ENCODE measurements around the gene STOML1. TPM values are rescaled to one million over a fixed set of nuclear protein-coding genes. Genes with fewer than 3 reads are reported as not detected.
"Not testable (repeated sequence)": the region's sequence is repeated elsewhere in the genome, so short reads cannot be mapped to it uniquely, and the experiment has no call there.

STOML1 gene
- total and polyA plus RNA-seq, 3 experiments from 2014 or later = 8.6 to 13.3 (median 13.2) TPM

DNA sequence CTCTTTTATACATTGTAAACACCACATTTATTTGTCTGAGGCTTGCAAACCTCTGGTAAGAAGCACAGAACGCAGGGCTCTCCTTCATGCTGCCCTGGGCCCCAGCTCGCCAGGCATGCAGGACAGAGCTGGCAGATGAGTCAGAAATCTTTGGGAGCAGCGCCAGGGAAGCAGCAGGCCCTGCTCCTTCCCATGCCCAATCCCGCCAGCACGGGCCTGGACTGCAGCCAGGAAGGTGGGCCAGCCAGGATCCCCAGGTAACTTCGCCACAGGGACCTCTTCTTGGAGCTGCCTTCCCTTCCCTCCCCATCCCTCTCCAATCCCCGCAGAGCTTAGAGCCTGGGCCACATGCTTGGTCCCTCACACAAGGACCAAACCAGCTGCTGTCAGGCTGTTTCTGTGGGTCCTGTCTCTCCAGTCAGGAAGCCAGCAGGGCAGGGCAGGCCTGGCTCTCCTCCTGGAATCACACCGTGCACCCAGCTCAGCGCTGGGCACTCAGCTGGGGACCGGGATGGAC is 8.8 kb downstream of the STOML1 start:
- Histone ChIP-seq H3K36me3 (ENCODE audit: insufficient read depth, low read length) (no peaks in the 10 kb centered on the region), H3K27me3 (ENCODE audit: insufficient read depth, low read length, poor library complexity, severe bottlenecking) (no peaks in the 10 kb centered on the region), H3K9me3 (ENCODE audit: low read length) (no peaks in the 10 kb centered on the region), H3K4me3 (ENCODE audit: low read length) (no peak overlapping the region), H3K4me1 (ENCODE audit: insufficient read depth, low read length) (no peaks in the 10 kb centered on the region), H3K27ac (ENCODE audit: low read depth, low read length) (no peak overlapping the region)
- ChIA-PET CTCF (interaction anchor here (0.8 to 1.8 kb wide), 3 partner anchors 9 to 18 kb away, joined by 3 to 7 read pairs (median 4); partner anchors contain the start of gene STOML1), POLR2A (no interaction called here)
- no peaks in the 10 kb centered on the region for H3K9me3 Mint-ChIP-seq
- H3K27me3 Mint-ChIP-seq = peaks cover 0 to 3% of the 10 kb centered on the region in 2 donors
- DNase-seq = no peak
- peaks cover 6 to 8% (median 6%) of the 10 kb centered on the region in 3 donors for H3K4me1 Mint-ChIP-seq
- H3K4me3 Mint-ChIP-seq = no peak overlapping the region
- peaks cover 0 to 27% (median 13%) of the 10 kb centered on the region in 3 donors for H3K36me3 Mint-ChIP-seq
- H3K27ac Mint-ChIP-seq = no peak overlapping the region

DNA sequence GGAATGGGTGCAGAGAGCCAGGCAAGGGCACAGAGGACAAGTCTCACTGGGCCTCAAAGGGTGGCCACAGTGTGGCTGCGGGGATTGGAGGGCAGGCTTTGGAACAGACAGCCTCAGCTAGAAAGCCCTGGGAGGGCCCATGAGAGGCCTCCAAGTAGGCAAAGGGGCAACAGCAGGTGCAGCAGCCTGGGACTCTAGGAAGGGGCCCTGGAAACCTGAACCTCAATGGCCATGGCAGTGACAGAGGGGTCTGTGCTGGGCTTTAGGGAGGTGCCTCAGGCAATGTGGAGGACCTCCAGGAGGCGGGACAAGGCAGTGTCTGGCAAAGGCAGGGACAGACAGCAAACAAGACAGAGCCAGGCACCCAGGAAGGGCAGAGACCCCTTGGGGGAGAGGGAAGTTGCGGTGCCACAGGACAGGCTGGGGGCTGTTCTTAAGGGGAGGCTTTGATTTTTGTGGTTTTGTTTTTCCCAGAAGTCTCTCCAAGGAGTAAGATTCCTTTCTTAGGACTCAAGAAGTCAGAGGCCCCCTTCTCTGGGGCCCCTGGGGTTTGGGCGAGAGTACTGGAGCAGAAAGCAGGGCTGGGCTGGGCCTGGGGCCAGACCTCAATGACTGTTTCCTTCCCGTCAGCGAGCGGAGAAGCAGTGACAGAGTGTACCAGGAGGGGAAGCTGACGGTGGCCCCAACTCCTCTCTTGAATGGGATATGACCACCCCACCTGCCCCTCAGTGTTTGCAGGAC is 9.7 kb downstream of the STOML1 start:
- peaks cover 6 to 8% (median 6%) of the 10 kb centered on the region in 3 donors for H3K4me1 Mint-ChIP-seq
- POLR2A ChIA-PET = no interaction called here
- no peaks in the 10 kb centered on the region for H3K36me3 ChIP-seq (ENCODE audit: insufficient read depth, low read length)
- H3K36me3 Mint-ChIP-seq = peaks cover 0 to 20% (median 13%) of the 10 kb centered on the region in 3 donors
- DNase-seq = peak in 1 of 5 donors; percentile 32
- no peak overlapping the region for H3K4me3 ChIP-seq (ENCODE audit: low read length)
- no peaks in the 10 kb centered on the region for H3K9me3 Mint-ChIP-seq
- peaks cover 2 to 7% of the 10 kb centered on the region in 2 donors for H3K27me3 Mint-ChIP-seq
- H3K27me3 ChIP-seq (ENCODE audit: insufficient read depth, low read length, poor library complexity, severe bottlenecking) = no peaks in the 10 kb centered on the region
- H3K27ac ChIP-seq (ENCODE audit: low read depth, low read length) = no peak overlapping the region
- H3K27ac Mint-ChIP-seq = peak overlapping the region in 3 of 8 donors; percentile 55 to 91 (median 75)
- H3K4me1 ChIP-seq (ENCODE audit: insufficient read depth, low read length) = no peaks in the 10 kb centered on the region
- H3K4me3 Mint-ChIP-seq = peak overlapping the region in 1 of 7 donors; percentile 51
- CTCF ChIA-PET = interaction anchor here (1.8 kb wide), 1 partner anchor 9 kb away, joined by 7 read pairs; no protein-coding TSS in a partner anchor
- H3K9me3 ChIP-seq (ENCODE audit: low read length) = no peaks in the 10 kb centered on the region

DNA sequence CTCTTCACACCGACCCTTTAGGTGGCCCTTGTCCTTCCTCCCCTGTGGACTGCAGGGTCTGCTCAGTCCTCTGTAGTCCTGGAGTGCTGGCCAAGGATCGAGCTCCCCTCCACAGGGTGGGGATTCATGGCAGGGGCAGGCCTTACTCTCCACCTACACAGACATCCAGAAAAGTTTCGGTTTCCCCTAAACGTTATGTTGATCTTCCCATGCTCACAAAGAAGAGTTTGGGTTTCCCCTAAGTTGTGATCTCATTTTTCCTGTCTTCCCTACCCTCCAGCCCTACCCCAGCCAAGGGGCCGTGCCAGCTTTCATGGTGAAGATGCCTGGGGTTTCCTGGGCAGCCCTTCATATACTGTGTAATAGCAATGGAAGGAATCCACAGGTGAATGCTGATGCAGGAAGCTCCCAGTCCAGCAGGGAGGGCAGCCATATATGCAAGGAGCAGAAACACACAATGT is 10.3 kb downstream of the STOML1 start:
- H3K27ac Mint-ChIP-seq = peak overlapping the region in 3 of 8 donors; percentile 55 to 85 (median 75)
- POLR2A ChIA-PET = no interaction called here

DNA sequence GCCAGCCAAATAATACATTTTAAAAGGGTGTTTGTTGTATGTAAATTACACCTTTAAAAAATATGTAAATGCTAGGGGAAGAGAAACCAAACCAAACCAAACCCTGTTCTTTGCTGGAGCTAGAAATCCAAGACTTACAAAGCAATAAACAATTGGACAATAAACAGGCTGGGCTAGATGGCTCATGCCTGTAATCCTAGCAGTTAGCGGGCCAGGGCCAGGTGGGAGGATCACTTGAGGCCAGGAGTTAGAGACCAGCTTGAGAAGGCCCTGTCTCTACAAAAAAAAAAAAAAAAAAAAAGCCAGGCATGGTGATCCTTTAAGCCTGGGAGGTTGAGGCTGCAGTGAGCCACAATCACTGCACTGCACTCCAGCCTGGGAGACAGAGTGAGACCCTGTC is 12.5 kb downstream of the STOML1 start:
- POLR2A ChIA-PET = no interaction called here
- peaks cover 20 to 25% of the 10 kb centered on the region in 2 donors for H3K27me3 Mint-ChIP-seq
- peaks cover 8 to 16% (median 10%) of the 10 kb centered on the region in 3 donors for H3K4me1 Mint-ChIP-seq

More for the DNA sequence above, 10.3 kb downstream of the STOML1 start:
- H3K27me3 ChIP-seq (ENCODE audit: insufficient read depth, low read length, poor library complexity, severe bottlenecking) = no peaks in the 10 kb centered on the region
- no peaks in the 10 kb centered on the region for H3K36me3 ChIP-seq (ENCODE audit: insufficient read depth, low read length)
- no peak for DNase-seq
- peaks cover 6 to 8% (median 6%) of the 10 kb centered on the region in 3 donors for H3K4me1 Mint-ChIP-seq
- H3K36me3 Mint-ChIP-seq = peaks cover 0 to 15% (median 7%) of the 10 kb centered on the region in 3 donors
- H3K27me3 Mint-ChIP-seq = peaks cover 2 to 7% of the 10 kb centered on the region in 2 donors
- H3K9me3 Mint-ChIP-seq = no peaks in the 10 kb centered on the region
- H3K9me3 ChIP-seq (ENCODE audit: low read length) = no peaks in the 10 kb centered on the region
- no peaks in the 10 kb centered on the region for H3K4me1 ChIP-seq (ENCODE audit: insufficient read depth, low read length)
- CTCF ChIA-PET = interaction anchor here (0.9 to 1.8 kb wide), 2 partner anchors 9 to 23 kb away, joined by 3 to 7 read pairs; no protein-coding TSS in a partner anchor
- H3K4me3 ChIP-seq (ENCODE audit: low read length) = no peak overlapping the region
- H3K27ac ChIP-seq (ENCODE audit: low read depth, low read length) = no peak overlapping the region
- H3K4me3 Mint-ChIP-seq = no peak overlapping the region

DNA sequence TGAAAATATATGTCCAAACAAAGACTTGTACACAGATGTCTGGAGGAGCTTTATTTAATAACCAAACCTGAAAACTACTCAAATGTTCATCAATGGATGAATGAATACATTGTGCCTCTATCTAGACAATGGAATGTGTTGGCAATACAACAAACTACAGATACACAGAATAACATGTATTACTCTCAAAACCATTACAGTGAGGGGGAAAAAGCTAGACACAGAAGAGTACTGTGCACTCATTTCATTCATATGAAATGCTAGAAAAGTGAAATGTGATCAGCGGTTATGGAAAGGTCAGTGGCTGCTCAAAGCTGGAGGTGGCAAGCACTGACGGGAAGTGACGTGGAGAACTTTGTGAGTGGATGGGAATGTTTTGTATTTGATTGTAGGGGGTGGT is 13.2 kb downstream of the STOML1 start:
- Mint-ChIP-seq H3K4me1 (peaks cover 8 to 21% (median 15%) of the 10 kb centered on the region in 3 donors), H3K9me3 (peaks cover 0 to 3% (median 0%) of the 10 kb centered on the region in 5 donors), H3K36me3 (peaks cover 0 to 2% (median 1%) of the 10 kb centered on the region in 3 donors), H3K27ac (peak overlapping the region in 1 of 8 donors; percentile 0), H3K4me3 (no peak overlapping the region), H3K27me3 (peaks cover 25 to 32% of the 10 kb centered on the region in 2 donors)
- H3K9me3 ChIP-seq (ENCODE audit: low read length) = no peaks in the 10 kb centered on the region
- H3K36me3 ChIP-seq (ENCODE audit: insufficient read depth, low read length) = no peaks in the 10 kb centered on the region
- no peak overlapping the region for H3K27ac ChIP-seq (ENCODE audit: low read depth, low read length)
- no peak for DNase-seq
- H3K27me3 ChIP-seq (ENCODE audit: insufficient read depth, low read length, poor library complexity, severe bottlenecking) = no peaks in the 10 kb centered on the region
- ChIA-PET CTCF (interaction anchor here (1.3 kb wide), 1 partner anchor 10 kb away, joined by 4 read pairs; no protein-coding TSS in a partner anchor), POLR2A (no interaction called here)
- H3K4me1 ChIP-seq (ENCODE audit: insufficient read depth, low read length) = no peaks in the 10 kb centered on the region
- no peak overlapping the region for H3K4me3 ChIP-seq (ENCODE audit: low read length)

More for the DNA sequence above, 12.5 kb downstream of the STOML1 start:
- Histone ChIP-seq H3K27ac (ENCODE audit: low read depth, low read length) (no peak overlapping the region), H3K36me3 (ENCODE audit: insufficient read depth, low read length) (no peaks in the 10 kb centered on the region), H3K9me3 (ENCODE audit: low read length) (no peaks in the 10 kb centered on the region), H3K4me1 (ENCODE audit: insufficient read depth, low read length) (no peaks in the 10 kb centered on the region), H3K27me3 (ENCODE audit: insufficient read depth, low read length, poor library complexity, severe bottlenecking) (no peaks in the 10 kb centered on the region), H3K4me3 (ENCODE audit: low read length) (no peak overlapping the region)
- Mint-ChIP-seq H3K9me3 (peaks cover 0 to 3% (median 0%) of the 10 kb centered on the region in 5 donors), H3K27ac (no peak overlapping the region), H3K36me3 (peaks cover 0 to 8% (median 6%) of the 10 kb centered on the region in 3 donors), H3K4me3 (no peak overlapping the region)
- DNase-seq = no peak
- CTCF ChIA-PET = no interaction called here

DNA sequence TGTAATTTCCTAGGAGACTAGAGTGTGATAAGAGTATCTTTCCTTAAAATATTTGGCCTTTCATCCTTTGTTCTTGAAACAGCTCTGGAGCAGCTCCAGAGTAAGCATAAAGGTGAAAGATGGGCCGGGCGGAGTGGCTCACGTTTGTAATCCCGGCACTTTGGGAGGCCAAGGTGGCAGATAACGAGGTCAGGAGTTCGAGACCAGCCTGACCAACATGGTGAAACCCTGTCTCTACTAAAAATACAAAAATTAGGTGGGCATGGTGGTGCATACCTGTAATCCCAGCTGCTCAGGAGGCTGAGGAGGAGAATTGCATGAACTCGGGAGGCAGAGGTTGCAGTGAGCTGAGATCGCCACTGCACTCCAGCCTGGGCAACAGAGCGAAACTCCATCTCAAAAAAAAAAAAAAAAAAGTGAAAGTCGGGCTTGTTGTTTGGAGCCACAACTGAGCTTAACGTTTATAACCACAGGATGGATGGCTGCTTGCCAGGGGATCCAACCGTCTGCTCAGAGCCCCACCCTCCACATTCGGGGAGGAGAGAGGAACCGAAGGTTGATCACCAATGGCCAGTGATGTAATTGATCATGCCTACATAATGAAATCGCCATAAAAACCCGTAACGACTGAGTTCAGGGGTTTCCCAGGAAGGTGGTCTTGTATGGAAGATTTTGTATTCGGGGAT is 16.5 kb downstream of the STOML1 start:
- CTCF ChIA-PET = interaction anchor here (0.7 to 2.4 kb wide), 7 partner anchors 10 to 1050 kb away, joined by 3 to 16 read pairs (median 5); no protein-coding TSS in a partner anchor
- H3K9me3 Mint-ChIP-seq; POLR2A ChIA-PET; H3K4me1 ChIP-seq (ENCODE audit: insufficient read depth, low read length); H3K36me3 ChIP-seq (ENCODE audit: insufficient read depth, low read length); H3K9me3 ChIP-seq (ENCODE audit: low read length); H3K27me3 ChIP-seq (ENCODE audit: insufficient read depth, low read length, poor library complexity, severe bottlenecking); H3K27ac Mint-ChIP-seq; H3K4me3 Mint-ChIP-seq; H3K36me3 Mint-ChIP-seq; H3K4me3 ChIP-seq (ENCODE audit: low read length); H3K27ac ChIP-seq (ENCODE audit: low read depth, low read length): not testable (repeated sequence)
- peak in 1 of 5 donors; percentile 56 for DNase-seq
- peaks cover 25 to 32% of the 10 kb centered on the region in 2 donors for H3K27me3 Mint-ChIP-seq
- H3K4me1 Mint-ChIP-seq = peaks cover 4 to 19% (median 16%) of the 10 kb centered on the region in 3 donors

DNA sequence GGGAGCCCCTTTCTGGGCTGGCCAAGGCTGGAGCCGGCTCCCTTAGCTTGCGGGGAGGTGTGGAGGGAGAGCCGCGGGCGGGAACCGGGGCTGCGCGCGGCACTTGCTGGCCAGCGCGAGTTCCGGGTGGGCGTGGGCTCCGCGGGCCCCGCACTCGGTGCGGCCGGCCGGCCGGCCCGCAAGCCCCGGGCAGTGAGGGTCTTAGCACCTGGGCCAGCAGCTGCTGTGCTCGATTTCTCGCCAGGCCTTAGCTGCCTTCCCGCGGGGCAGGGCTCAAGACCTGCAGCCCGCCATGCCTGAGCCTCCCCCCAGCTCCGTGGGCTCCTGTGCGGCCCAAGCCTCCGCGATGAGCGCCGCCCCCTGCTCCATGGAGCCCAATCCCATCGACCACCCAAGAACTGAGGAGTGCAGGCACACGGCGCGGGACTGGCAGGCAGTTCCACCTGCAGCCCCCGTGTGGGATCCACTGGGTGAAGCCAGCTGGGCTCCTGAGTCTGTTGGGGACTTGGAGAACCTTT is 18.4 kb downstream of the STOML1 start:
- not testable (repeated sequence) for H3K4me3 ChIP-seq (ENCODE audit: low read length); H3K27ac Mint-ChIP-seq; H3K4me1 ChIP-seq (ENCODE audit: insufficient read depth, low read length); DNase-seq; H3K9me3 ChIP-seq (ENCODE audit: low read length); H3K36me3 ChIP-seq (ENCODE audit: insufficient read depth, low read length); H3K27me3 ChIP-seq (ENCODE audit: insufficient read depth, low read length, poor library complexity, severe bottlenecking); H3K9me3 Mint-ChIP-seq; H3K4me3 Mint-ChIP-seq; H3K27ac ChIP-seq (ENCODE audit: low read depth, low read length); H3K36me3 Mint-ChIP-seq
- ChIA-PET CTCF (interaction anchor here (0.7 to 3.2 kb wide), 12 partner anchors 8 to 348 kb away, joined by 3 to 34 read pairs (median 4); partner anchors contain the start of genes PML and STOML1), POLR2A (interaction anchor here (1.2 kb wide), 1 partner anchor 20 kb away, joined by 3 read pairs; the partner anchor contains the start of gene PML)
- Mint-ChIP-seq H3K27me3 (peaks cover 26 to 28% of the 10 kb centered on the region in 2 donors), H3K4me1 (peaks cover 4 to 19% (median 16%) of the 10 kb centered on the region in 3 donors)
